Astrocyte (in vitro differentiated cells and primary cell): ENCODE data around the gene NNT. TPM values are rescaled to one million over a fixed set of nuclear protein-coding genes. Genes with fewer than 3 reads are reported as not detected.
"Not testable (repeated sequence)": the region's sequence is repeated elsewhere in the genome, so short reads cannot be mapped to it uniquely, and the experiment has no call there.

ENCODE experiments used
- DNase-seq: peaks from one replicate; pipeline ENCODE4 v3.0.0-alpha.2; 2010; ENCODE audit warnings: low read depth
- FAIRE-seq: peaks from 2 replicates; lab custom pipeline; 2011; peaks lifted over from hg19 to GRCh38; lab: Jason Lieb, UNC
- H2AFZ ChIP-seq: 2 replicates; pipeline ENCODE4 v1.6.0; 2012; ENCODE audit warnings: low read depth, low read length, inconsistent platforms
- H3K27ac ChIP-seq: 2 replicates; pipeline ENCODE4 v1.5.1; 2011; ENCODE audit warnings: low read depth, low read length, inconsistent platforms
- H3K27me3 ChIP-seq: 2 replicates; pipeline ENCODE4 v1.6.0; 2011; ENCODE audit warnings: low read length, inconsistent platforms; ENCODE audit not compliant: insufficient read depth
- H3K36me3 ChIP-seq: 2 replicates; pipeline ENCODE4 v1.5.1; 2011; ENCODE audit warnings: low read length, inconsistent platforms; ENCODE audit not compliant: insufficient read depth
- H3K4me1 ChIP-seq: 2 replicates; pipeline ENCODE4 v1.5.1; 2011; ENCODE audit warnings: low read length, inconsistent platforms; ENCODE audit not compliant: insufficient read depth
- H3K4me2 ChIP-seq: 2 replicates; pipeline ENCODE4 v1.6.0; 2012; ENCODE audit warnings: low read length, inconsistent platforms
- H3K4me3 ChIP-seq: 2 replicates; pipeline ENCODE4 v1.5.1; 2011; ENCODE audit warnings: low read depth, mild to moderate bottlenecking, low read length, inconsistent platforms; ENCODE audit not compliant: insufficient read depth
- H3K79me2 ChIP-seq: 2 replicates; pipeline ENCODE4 v1.6.0; 2012; ENCODE audit warnings: mild to moderate bottlenecking, low read length, inconsistent platforms; ENCODE audit not compliant: insufficient read depth
- H3K9ac ChIP-seq: 2 replicates; pipeline ENCODE4 v1.6.0; 2012; ENCODE audit warnings: mild to moderate bottlenecking, low read length, inconsistent platforms
- H3K9me3 ChIP-seq: 2 replicates; pipeline ENCODE4 v1.5.1; 2012; ENCODE audit warnings: low read depth, mild to moderate bottlenecking, low read length, inconsistent platforms; ENCODE audit not compliant: insufficient read depth
- H4K20me1 ChIP-seq: 2 replicates; pipeline ENCODE4 v1.6.0; 2012; ENCODE audit warnings: low read length, inconsistent platforms; ENCODE audit not compliant: insufficient read depth
- H3K27ac Mint-ChIP-seq: one replicate; pipeline ENCODE4 v1.8.0; 2021; ENCODE audit warnings: mild to moderate bottlenecking, mixed read lengths; ENCODE audit not compliant: unreplicated experiment
- H3K27me3 Mint-ChIP-seq: one replicate; pipeline ENCODE4 v1.8.0; 2021; ENCODE audit warnings: low read depth, mixed read lengths; ENCODE audit not compliant: unreplicated experiment
- H3K36me3 Mint-ChIP-seq: one replicate; pipeline ENCODE4 v1.8.0; 2021; ENCODE audit warnings: low read depth, mixed read lengths; ENCODE audit not compliant: unreplicated experiment
- H3K4me1 Mint-ChIP-seq: one replicate; pipeline ENCODE4 v1.8.0; 2021; ENCODE audit warnings: low read depth, mixed read lengths; ENCODE audit not compliant: unreplicated experiment
- H3K4me3 Mint-ChIP-seq: one replicate; pipeline ENCODE4 v1.8.0; 2021; ENCODE audit warnings: mild to moderate bottlenecking, moderate library complexity, mixed read lengths; ENCODE audit not compliant: unreplicated experiment
- H3K9me3 Mint-ChIP-seq: one replicate; pipeline ENCODE4 v1.8.0; 2021; ENCODE audit warnings: mild to moderate bottlenecking, mixed read lengths; ENCODE audit not compliant: unreplicated experiment
- EZH2 ChIP-seq: IDR thresholded peaks from 2 replicates; pipeline ENCODE4 v1.6.1; 2012; ENCODE audit warnings: mild to moderate bottlenecking, low read length, inconsistent platforms; ENCODE audit not compliant: insufficient read depth
- total RNA-seq: library from RNA; stranded (reverse); gene quantifications from 2 replicates; pipeline ENCODE4 v1.2.1, GENCODE V29; 2021
- TF ChIP-seq, protein P1 (sequence below): IDR thresholded peaks from 2 replicates; pipeline ENCODE4 v1.5.1; 2011; ENCODE audit warnings: low read depth, mild to moderate bottlenecking, inconsistent platforms, low read length, moderate library complexity; ENCODE audit not compliant: insufficient read depth

The NNT gene
- total RNA-seq, 1 donor from 2014 or later, result 44.3 TPM

DNA sequence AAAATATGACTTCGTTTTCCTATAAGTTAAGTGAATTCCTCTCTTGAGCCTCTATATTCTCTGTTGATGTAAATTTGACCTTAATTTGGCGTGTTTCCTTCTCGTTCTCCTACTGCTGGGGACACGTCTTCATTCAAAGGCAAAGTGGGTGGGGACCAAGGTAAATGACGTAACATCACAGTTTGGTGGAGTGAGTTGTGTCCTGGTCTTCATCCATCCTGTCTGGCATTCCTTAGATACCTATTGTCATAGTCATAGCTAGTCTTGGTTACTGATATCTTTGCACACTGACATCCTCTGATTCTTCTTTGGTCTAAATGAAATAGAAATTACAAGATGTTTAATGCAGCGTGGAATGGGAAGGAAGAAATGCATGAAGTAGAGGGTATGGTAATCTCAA, 108.5 kb downstream of the NNT start:
- Histone ChIP-seq H3K4me3 (no peak overlapping the region), H3K4me2 (peak overlapping the region; percentile 16), H3K9me3 (no peaks in the 10 kb centered on the region), H3K79me2 (no peaks in the 10 kb centered on the region), H3K36me3 (no peaks in the 10 kb centered on the region), H3K27me3 (no peaks in the 10 kb centered on the region), H4K20me1 (no peaks in the 10 kb centered on the region), H2AFZ (no peak overlapping the region), H3K9ac (no peak overlapping the region), H3K27ac (no peak overlapping the region), H3K4me1 (peaks cover 6% of the 10 kb centered on the region)
- Mint-ChIP-seq H3K4me3 (no peak overlapping the region), H3K36me3 (no peaks in the 10 kb centered on the region), H3K9me3 (no peaks in the 10 kb centered on the region), H3K4me1 (peaks cover 20% of the 10 kb centered on the region), H3K27me3 (no peaks in the 10 kb centered on the region), H3K27ac (peak overlapping the region; percentile 83)
- TF ChIP-seq EZH2, result no peak
- TF ChIP-seq, protein P1, sequence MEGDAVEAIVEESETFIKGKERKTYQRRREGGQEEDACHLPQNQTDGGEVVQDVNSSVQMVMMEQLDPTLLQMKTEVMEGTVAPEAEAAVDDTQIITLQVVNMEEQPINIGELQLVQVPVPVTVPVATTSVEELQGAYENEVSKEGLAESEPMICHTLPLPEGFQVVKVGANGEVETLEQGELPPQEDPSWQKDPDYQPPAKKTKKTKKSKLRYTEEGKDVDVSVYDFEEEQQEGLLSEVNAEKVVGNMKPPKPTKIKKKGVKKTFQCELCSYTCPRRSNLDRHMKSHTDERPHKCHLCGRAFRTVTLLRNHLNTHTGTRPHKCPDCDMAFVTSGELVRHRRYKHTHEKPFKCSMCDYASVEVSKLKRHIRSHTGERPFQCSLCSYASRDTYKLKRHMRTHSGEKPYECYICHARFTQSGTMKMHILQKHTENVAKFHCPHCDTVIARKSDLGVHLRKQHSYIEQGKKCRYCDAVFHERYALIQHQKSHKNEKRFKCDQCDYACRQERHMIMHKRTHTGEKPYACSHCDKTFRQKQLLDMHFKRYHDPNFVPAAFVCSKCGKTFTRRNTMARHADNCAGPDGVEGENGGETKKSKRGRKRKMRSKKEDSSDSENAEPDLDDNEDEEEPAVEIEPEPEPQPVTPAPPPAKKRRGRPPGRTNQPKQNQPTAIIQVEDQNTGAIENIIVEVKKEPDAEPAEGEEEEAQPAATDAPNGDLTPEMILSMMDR, result no peak
- DNase-seq (peak; percentile 66), FAIRE-seq (peak; percentile 9)

DNA sequence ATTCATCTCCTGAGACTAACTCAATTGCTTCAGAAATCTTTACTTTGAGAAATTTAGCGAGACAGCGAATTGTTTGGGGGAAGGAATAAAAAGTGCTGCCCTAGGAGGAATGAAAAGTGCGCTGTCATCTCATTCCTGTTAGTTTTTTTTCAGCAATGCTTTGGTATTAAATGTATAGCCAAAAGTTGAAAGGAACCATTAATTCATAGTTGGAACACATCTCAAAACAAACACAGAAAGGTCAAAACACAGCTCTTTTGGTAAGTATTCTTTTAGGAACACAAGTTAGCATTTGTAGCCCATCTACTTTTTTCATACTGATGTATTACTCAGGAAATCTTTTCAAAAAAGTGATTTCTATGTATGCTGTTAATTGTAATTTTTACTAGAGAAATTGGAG, 109.1 kb downstream of the NNT start:
- H3K27me3 Mint-ChIP-seq, result no peaks in the 10 kb centered on the region
- no peaks in the 10 kb centered on the region for H4K20me1 ChIP-seq
- H3K27ac Mint-ChIP-seq, result peak overlapping the region; percentile 83
- H3K36me3 ChIP-seq, result no peaks in the 10 kb centered on the region
- TF ChIP-seq EZH2, result no peak
- TF ChIP-seq, protein P1, result no peak
- H3K4me3 ChIP-seq, result no peak overlapping the region
- H3K9me3 Mint-ChIP-seq, result no peaks in the 10 kb centered on the region
- H3K27ac ChIP-seq, result no peak overlapping the region
- no peaks in the 10 kb centered on the region for H3K36me3 Mint-ChIP-seq
- H3K79me2 ChIP-seq, result no peaks in the 10 kb centered on the region
- peaks cover 20% of the 10 kb centered on the region for H3K4me1 Mint-ChIP-seq
- H3K9me3 ChIP-seq, result no peaks in the 10 kb centered on the region
- no peak overlapping the region for H2AFZ ChIP-seq
- H3K4me3 Mint-ChIP-seq, result no peak overlapping the region
- DNase-seq, result no peak
- no peak overlapping the region for H3K4me2 ChIP-seq
- FAIRE-seq, result no peak
- H3K27me3 ChIP-seq, result no peaks in the 10 kb centered on the region
- H3K4me1 ChIP-seq, result peaks cover 6% of the 10 kb centered on the region
- no peak overlapping the region for H3K9ac ChIP-seq

DNA sequence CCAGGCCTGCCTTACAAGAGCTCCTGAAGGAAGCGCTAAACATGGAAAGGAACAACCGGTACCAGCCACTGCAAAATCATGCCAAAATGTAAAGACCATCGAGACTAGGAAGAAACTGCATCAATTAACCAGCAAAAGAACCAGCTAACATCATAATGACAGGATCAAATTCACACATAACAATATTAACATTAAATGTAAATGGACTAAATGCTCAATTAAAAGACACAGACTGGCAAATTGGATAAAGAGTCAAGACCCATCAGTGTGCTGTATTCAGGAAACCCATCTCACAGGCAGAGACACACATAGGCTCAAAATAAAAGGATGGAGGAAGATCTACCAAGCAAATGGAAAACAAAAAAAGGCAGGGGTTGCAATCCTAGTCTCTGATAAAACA, 116.8 kb downstream of the NNT start:
- H3K4me1 ChIP-seq, H3K27me3 ChIP-seq, H3K27ac ChIP-seq, DNase-seq, H3K36me3 ChIP-seq, H2AFZ ChIP-seq, H3K4me3 ChIP-seq, H3K27me3 Mint-ChIP-seq, H3K79me2 ChIP-seq, H4K20me1 ChIP-seq, H3K4me2 ChIP-seq, FAIRE-seq, H3K9ac ChIP-seq, H3K4me3 Mint-ChIP-seq, H3K4me1 Mint-ChIP-seq, H3K36me3 Mint-ChIP-seq, H3K9me3 Mint-ChIP-seq, H3K27ac Mint-ChIP-seq, H3K9me3 ChIP-seq: not testable (repeated sequence)
